Caco-2 (cell line): Measurements from ENCODE around the gene NDST3. TPM values are rescaled to one million over a fixed set of nuclear protein-coding genes. Genes with fewer than 3 reads are reported as not detected.

Experiments used
- Bru-seq: library from RNA; stranded (reverse); fragments of 400-500 nt; gene quantifications from one replicate; lab custom pipeline; 2021; lab: Mats Ljungman, UMichigan
- BruChase-seq, 2 experiments: library from RNA; stranded (reverse); fragments of 400-500 nt; gene quantifications; one replicate each; lab custom pipeline; 2021; lab: Mats Ljungman, UMichigan
- BruUV-seq: library from RNA; stranded (reverse); fragments of 400-500 nt; replicated peaks from 2 replicates; lab custom pipeline; 2021; lab: Mats Ljungman, UMichigan
- CTCF ChIA-PET: fragments of 300-600 bp; sonication (Branson Sonifier 250); formaldehyde crosslinking; loops from one replicate; lab custom pipeline; 2022; ENCODE audit warnings: antibody characterized with exemption; lab: Charles Lee
- POLR2A ChIA-PET: fragments of 300-600 bp; sonication (Branson Sonifier 250); formaldehyde crosslinking; loops from one replicate; lab custom pipeline; 2022; ENCODE audit warnings: antibody characterized with exemption; lab: Charles Lee
- DNase-seq, 2 experiments: peaks; one replicate each; pipeline versions ENCODE4 v3.0.0 to v3.0.0-alpha.2; 2020 to 2022
- H3K27me3 ChIP-seq: replicated peaks from 2 replicates; pipeline ENCODE4 v1.6.0; 2011; ENCODE audit warnings: low read length; ENCODE audit not compliant: control insufficient read depth, insufficient read depth
- H3K36me3 ChIP-seq: 2 replicates; pipeline ENCODE4 v1.5.1; 2011; ENCODE audit warnings: low read length; ENCODE audit not compliant: control insufficient read depth, insufficient read depth
- H3K4me1 ChIP-seq: fragments of 250-450 bp; sonication (Bioruptor Pico); 2 replicates; pipeline ENCODE4 v1.5.1; 2020; ENCODE audit warnings: mild to moderate bottlenecking
- H3K4me3 ChIP-seq: 2 replicates; pipeline ENCODE4 v1.5.1; 2011; ENCODE audit warnings: low read depth, mild to moderate bottlenecking, control low read depth, low read length
- H3K9me3 ChIP-seq: fragments of 250-450 bp; sonication (Bioruptor Pico); 2 replicates; pipeline ENCODE4 v1.5.1; 2020; ENCODE audit warnings: mild to moderate bottlenecking, moderate library complexity
- H3K27ac Mint-ChIP-seq: one replicate; pipeline ENCODE4 v1.8.0; 2022; ENCODE audit warnings: mixed read lengths; ENCODE audit not compliant: unreplicated experiment
- H3K27me3 Mint-ChIP-seq: one replicate; pipeline ENCODE4 v1.8.0; 2022; ENCODE audit warnings: mixed read lengths; ENCODE audit not compliant: insufficient read depth, unreplicated experiment
- H3K36me3 Mint-ChIP-seq: one replicate; pipeline ENCODE4 v1.8.0; 2022; ENCODE audit warnings: mild to moderate bottlenecking, mixed read lengths; ENCODE audit not compliant: insufficient read depth, unreplicated experiment
- H3K4me1 Mint-ChIP-seq: one replicate; pipeline ENCODE4 v1.8.0; 2022; ENCODE audit warnings: low read depth, mixed read lengths; ENCODE audit not compliant: unreplicated experiment
- H3K4me3 Mint-ChIP-seq: one replicate; pipeline ENCODE4 v1.8.0; 2022; ENCODE audit warnings: mild to moderate bottlenecking, moderate library complexity, mixed read lengths; ENCODE audit not compliant: unreplicated experiment
- H3K9me3 Mint-ChIP-seq: one replicate; pipeline ENCODE4 v1.8.0; 2022; ENCODE audit warnings: mixed read lengths; ENCODE audit not compliant: unreplicated experiment
- CTCF ChIP-seq, 2 experiments: fragments of 200-600 bp in 1 of 2; IDR thresholded peaks; 1 replicate in 1 of 2; 2 replicates in 1 of 2; pipeline versions ENCODE4 v1.5.1 to v1.8.0; 2011 to 2022; ENCODE audit warnings: antibody characterized with exemption in 1 of 2, control low read depth in 1 of 2, inconsistent platforms in 1 of 2, low read depth in 1 of 2, low read length in 1 of 2, mild to moderate bottlenecking in 1 of 2, moderate library complexity in 1 of 2; ENCODE audit not compliant: insufficient read depth in 1 of 2, severe bottlenecking in 1 of 2, unreplicated experiment in 1 of 2
- intact Hi-C: fragments of 100-400 bp; cut with micrococcal nuclease; formaldehyde crosslinking; loops from one replicate; pipeline ENCODE4 v1.10.0; 2022; ENCODE audit not compliant: unreplicated experiment
- long read RNA-seq: library from polyadenylated mRNA; stranded (forward); transcript quantifications from one replicate; pipeline ENCODE4 v2.0.0, GENCODE V29; 2022
- total RNA-seq: library from RNA; stranded (reverse); gene quantifications from 2 replicates; pipeline ENCODE4 v1.2.3, GENCODE V29; 2022

The NDST3 gene
- total RNA-seq, result not detected in 2 replicates
- percentile 2 among the genes with signal in this experiment for Bru-seq, nascent RNA
- BruChase-seq, experiment 1, labeled RNA remaining after a 2-hour chase, result percentile 0 among the genes with signal in this experiment
- BruChase-seq, experiment 2, labeled RNA remaining after a 6-hour chase, result percentile 0 among the genes with signal in this experiment
- long read RNA-seq, result 0 reads

GRCh38 chr4:118034053-118034785 lies at the start of gene NDST3:
Gene NDST3, plus strand, starts transcription at chr4:118034486. Its CDS starts 19,425 bp downstream, at chr4:118053911.
- peak; percentile 41 to 58 for DNase-seq
- H3K36me3 Mint-ChIP-seq, result no peaks in the 10 kb centered on the region
- Histone ChIP-seq H3K27me3 (peaks cover 2% of the 10 kb centered on the region; the same call in 1 of the 2 replicates), H3K36me3 (no peaks in the 10 kb centered on the region), H3K4me3 (peak within 1 kb of the TSS; percentile 28), H3K4me1 (no peaks in the 10 kb centered on the region), H3K9me3 (no peaks in the 10 kb centered on the region)
- intact Hi-C loops, result loop anchor here (1.0 to 10.0 kb wide), 2 partner anchors 589 to 900 kb away; no protein-coding TSS in a partner anchor
- no peaks in the 10 kb centered on the region for H3K9me3 Mint-ChIP-seq
- BruUV-seq, result no TSS peak
- peak within 1 kb of the TSS; percentile 70 for H3K4me3 Mint-ChIP-seq
- no peak within 1 kb of the TSS for H3K27ac Mint-ChIP-seq
- CTCF ChIA-PET, result interaction anchor here (0.6 kb wide), 1 partner anchor 70 kb away, joined by 3 read pairs; no protein-coding TSS in a partner anchor
- H3K4me1 Mint-ChIP-seq, result no peaks in the 10 kb centered on the region
- TF ChIP-seq CTCF (IDR thresholded peaks at IDR 0.05; ENCODE audit: insufficient read depth in 1 of 2, low read depth in 1 of 2, low read length in 1 of 2, severe bottlenecking in 1 of 2, unreplicated experiment in 1 of 2), result peak; percentile 21 to 33
- POLR2A ChIA-PET, result no interaction called here
- peaks cover 12% of the 10 kb centered on the region for H3K27me3 Mint-ChIP-seq

- intact Hi-C loops, result no loop called here
- ChIA-PET POLR2A (no interaction called here), CTCF (no interaction called here)
- no peak for DNase-seq
- Mint-ChIP-seq H3K4me1 (no peaks in the 10 kb centered on the region), H3K9me3 (no peaks in the 10 kb centered on the region), H3K27ac (no peak overlapping the region), H3K27me3 (peaks cover 4% of the 10 kb centered on the region), H3K36me3 (no peaks in the 10 kb centered on the region), H3K4me3 (no peak overlapping the region)
- H3K36me3 ChIP-seq, result no peaks in the 10 kb centered on the region
- H3K4me1 ChIP-seq, result no peaks in the 10 kb centered on the region
- TF ChIP-seq CTCF (IDR thresholded peaks at IDR 0.05; ENCODE audit: insufficient read depth in 1 of 2, low read depth in 1 of 2, low read length in 1 of 2, severe bottlenecking in 1 of 2, unreplicated experiment in 1 of 2), result no peak
- no peaks in the 10 kb centered on the region for H3K9me3 ChIP-seq
- no peaks in the 10 kb centered on the region for H3K27me3 ChIP-seq
- no TSS peak for BruUV-seq
- H3K4me3 ChIP-seq, result no peak overlapping the region
These were observed 48.0 kb upstream of the NDST3 start for GRCh38 chr4:117986321-117986720.

GRCh38 chr4:117987464-117987863 lies 46.8 kb upstream of the NDST3 start:
- no peak for TF ChIP-seq CTCF (IDR thresholded peaks at IDR 0.05; ENCODE audit: insufficient read depth in 1 of 2, low read depth in 1 of 2, low read length in 1 of 2, severe bottlenecking in 1 of 2, unreplicated experiment in 1 of 2)
- peaks cover 4% of the 10 kb centered on the region for H3K27me3 Mint-ChIP-seq
- no peaks in the 10 kb centered on the region for H3K4me1 Mint-ChIP-seq
- intact Hi-C loops, result no loop called here
- ChIA-PET CTCF (no interaction called here), POLR2A (no interaction called here)
- H3K4me3 ChIP-seq, result no peak overlapping the region
- no peaks in the 10 kb centered on the region for H3K4me1 ChIP-seq
- no peaks in the 10 kb centered on the region for H3K36me3 ChIP-seq
- no TSS peak for BruUV-seq
- no peak overlapping the region for H3K4me3 Mint-ChIP-seq
- H3K36me3 Mint-ChIP-seq, result no peaks in the 10 kb centered on the region
- no peak overlapping the region for H3K27ac Mint-ChIP-seq
- H3K9me3 Mint-ChIP-seq, result no peaks in the 10 kb centered on the region
- H3K9me3 ChIP-seq, result no peaks in the 10 kb centered on the region
- DNase-seq, result no peak
- H3K27me3 ChIP-seq, result no peaks in the 10 kb centered on the region
